ENCODE measurements around the gene NNAT.
A peak's percentile ranks its signal among the peaks of the same experiment; 100 is the strongest.

NNAT gene

DNA sequence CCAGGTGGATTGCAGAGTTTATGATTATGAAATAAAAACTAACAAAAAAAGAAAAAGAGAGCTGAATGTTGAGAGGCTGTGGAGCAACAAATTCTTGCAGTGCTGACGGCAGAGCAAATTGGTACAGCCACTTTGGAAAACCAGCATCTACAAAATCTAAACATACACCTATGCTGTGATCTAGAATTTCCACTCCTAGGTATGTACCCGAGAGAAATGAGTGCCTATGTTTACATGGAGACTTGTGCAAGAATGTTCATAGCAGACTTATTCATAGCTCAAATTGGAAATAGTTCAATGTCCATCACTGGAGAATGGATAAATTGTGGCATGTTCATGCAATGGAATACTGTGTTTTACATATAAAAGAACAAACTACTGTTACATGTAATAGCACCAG is 9.6 kb downstream of the NNAT start:
- TF ChIP-seq, protein P1, sequence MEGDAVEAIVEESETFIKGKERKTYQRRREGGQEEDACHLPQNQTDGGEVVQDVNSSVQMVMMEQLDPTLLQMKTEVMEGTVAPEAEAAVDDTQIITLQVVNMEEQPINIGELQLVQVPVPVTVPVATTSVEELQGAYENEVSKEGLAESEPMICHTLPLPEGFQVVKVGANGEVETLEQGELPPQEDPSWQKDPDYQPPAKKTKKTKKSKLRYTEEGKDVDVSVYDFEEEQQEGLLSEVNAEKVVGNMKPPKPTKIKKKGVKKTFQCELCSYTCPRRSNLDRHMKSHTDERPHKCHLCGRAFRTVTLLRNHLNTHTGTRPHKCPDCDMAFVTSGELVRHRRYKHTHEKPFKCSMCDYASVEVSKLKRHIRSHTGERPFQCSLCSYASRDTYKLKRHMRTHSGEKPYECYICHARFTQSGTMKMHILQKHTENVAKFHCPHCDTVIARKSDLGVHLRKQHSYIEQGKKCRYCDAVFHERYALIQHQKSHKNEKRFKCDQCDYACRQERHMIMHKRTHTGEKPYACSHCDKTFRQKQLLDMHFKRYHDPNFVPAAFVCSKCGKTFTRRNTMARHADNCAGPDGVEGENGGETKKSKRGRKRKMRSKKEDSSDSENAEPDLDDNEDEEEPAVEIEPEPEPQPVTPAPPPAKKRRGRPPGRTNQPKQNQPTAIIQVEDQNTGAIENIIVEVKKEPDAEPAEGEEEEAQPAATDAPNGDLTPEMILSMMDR (IDR thresholded peaks at IDR 0.05; ENCODE audit: borderline replicate concordance, control extremely low read depth, extremely low read depth, insufficient read depth, missing control alignments), result no peak
- DNase-seq (ENCODE audit: low spot score), result no peak
- in situ Hi-C loops (cut with MboI; ENCODE audit: low sequenced_read_pairs, unreplicated experiment), result no loop called here

DNA sequence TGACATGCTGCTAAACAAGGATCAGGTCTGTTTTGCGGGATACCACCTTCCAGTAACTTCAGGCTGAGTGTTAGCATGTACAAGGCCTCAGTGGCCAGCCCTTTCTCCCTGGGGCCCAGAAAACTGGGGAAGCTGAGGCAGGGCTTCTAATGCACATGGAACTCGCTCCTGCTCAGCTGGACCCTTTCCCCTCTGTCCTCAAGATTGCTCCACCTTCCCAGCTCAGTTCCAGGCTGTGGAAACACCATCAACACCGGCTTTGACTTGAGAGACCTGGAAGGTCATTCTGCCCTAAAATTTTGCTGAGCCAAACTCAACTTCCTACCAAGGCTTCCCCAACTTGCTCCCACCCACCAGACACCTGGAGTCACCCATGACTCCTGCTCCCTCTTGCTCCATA is 10.8 kb downstream of the NNAT start:
- in situ Hi-C loops (cut with MboI; ENCODE audit: low sequenced_read_pairs, unreplicated experiment), result no loop called here
- TF ChIP-seq, protein P1 (IDR thresholded peaks at IDR 0.05; ENCODE audit: borderline replicate concordance, control extremely low read depth, extremely low read depth, insufficient read depth, missing control alignments), result no peak

DNA sequence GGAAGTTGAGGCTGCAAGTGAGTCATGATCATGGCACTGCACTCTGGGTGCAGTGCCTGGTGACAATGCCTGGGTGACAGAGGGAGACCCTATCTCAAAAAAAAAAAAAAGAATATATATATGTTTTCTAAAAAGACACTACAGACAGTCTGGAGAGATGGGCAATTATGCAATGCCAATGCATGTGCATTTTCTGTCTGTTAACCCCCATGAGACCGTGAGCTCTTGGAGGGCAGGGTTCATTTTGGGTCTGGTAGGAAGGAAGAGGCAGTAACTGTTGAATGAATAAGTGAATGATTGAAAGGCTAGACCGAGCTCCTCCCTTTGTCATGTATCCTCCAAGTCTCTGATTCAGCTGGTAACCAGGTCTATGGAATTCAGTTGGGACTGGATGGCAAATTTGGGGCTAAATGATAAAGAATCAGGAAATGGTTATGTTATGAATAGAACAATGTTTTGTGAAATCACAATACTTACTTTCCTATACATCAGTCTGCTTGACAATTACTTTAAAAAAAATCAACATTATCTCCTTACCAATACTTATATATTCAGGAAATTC is 12.2 kb downstream of the NNAT start:
- TF ChIP-seq, protein P1 (IDR thresholded peaks at IDR 0.05; ENCODE audit: borderline replicate concordance, control extremely low read depth, extremely low read depth, insufficient read depth, missing control alignments), result no peak
- no peak for DNase-seq (ENCODE audit: low spot score)
- in situ Hi-C loops (cut with MboI; ENCODE audit: low sequenced_read_pairs, unreplicated experiment), result no loop called here

More for the DNA sequence above, 10.8 kb downstream of the NNAT start:
- no peak for DNase-seq (ENCODE audit: low spot score)

DNA sequence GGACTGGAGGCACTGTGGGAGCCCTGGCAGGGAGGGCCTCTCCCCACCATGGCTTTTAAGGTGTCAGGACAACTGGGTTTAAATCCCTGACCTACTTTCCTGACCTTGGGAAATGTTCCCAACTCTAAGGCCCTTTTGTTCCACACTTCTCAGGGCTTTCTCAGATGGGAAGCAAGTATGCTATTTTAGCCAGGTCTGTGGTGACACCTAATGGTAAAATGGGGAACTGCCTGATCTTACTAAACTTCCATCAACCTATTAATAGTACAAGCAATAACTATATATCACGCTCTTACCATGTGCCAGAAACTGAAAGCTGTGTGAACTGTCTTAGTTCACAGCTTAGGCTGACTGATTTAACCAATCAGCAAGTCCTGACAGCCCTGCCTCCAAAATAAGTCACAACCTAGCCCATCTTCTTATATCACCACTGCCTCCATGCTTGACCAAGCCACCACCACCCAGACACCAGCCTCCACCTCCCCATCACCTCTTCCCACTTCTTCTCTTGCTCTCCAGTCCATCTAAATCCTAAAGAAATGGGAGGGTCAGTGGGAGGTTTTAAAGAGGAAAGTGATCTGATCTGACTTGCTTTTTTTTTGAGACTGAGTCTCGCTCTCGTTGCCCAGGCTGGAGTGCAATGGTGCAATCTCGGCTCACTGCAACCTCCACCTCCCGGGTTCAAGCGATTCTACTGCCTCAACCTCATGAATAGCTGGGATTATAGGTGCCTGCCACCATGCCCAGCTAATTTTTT is 13.5 kb downstream of the NNAT start:
- in situ Hi-C loops (cut with MboI; ENCODE audit: low sequenced_read_pairs, unreplicated experiment), result no loop called here
- peak; percentile 79 for DNase-seq (ENCODE audit: low spot score)
- TF ChIP-seq, protein P1 (IDR thresholded peaks at IDR 0.05; ENCODE audit: borderline replicate concordance, control extremely low read depth, extremely low read depth, insufficient read depth, missing control alignments), result peak; percentile 63

DNA sequence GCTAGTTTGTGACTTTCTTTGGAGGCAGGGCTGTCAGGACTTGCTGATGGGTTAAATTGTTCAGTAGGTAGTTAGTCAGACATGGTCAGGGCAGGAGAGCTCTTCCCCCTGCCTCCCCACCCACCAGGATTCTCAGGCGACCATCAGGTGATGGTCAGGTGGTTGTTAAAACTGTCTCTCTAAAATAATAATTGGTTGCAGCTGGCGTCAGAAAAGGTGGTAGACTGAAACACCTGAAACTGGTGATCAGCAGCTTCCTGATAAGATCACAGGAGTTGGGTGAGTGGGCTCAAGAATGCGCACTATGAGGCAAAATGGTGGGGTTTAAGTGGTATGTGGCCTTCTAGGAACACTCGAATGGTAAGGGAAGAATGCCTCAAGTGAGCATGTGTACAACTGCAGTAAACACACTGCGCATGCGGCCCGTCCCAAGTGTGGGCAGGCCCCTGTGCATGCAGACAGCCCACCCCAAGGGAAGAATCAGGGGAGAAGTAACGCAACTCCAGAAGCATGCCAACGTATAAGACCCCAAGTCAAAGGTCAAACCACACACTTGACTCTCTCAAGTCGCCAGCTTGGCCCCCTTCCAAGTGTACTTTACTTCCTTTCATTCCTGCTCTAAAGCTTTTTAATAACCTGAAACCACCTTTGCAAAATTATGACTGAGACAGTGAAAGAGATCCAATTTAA is 14.5 kb downstream of the NNAT start:
- in situ Hi-C loops (cut with MboI; ENCODE audit: low sequenced_read_pairs, unreplicated experiment), result no loop called here
- TF ChIP-seq, protein P1 (IDR thresholded peaks at IDR 0.05; ENCODE audit: borderline replicate concordance, control extremely low read depth, extremely low read depth, insufficient read depth, missing control alignments), result no peak

DNA sequence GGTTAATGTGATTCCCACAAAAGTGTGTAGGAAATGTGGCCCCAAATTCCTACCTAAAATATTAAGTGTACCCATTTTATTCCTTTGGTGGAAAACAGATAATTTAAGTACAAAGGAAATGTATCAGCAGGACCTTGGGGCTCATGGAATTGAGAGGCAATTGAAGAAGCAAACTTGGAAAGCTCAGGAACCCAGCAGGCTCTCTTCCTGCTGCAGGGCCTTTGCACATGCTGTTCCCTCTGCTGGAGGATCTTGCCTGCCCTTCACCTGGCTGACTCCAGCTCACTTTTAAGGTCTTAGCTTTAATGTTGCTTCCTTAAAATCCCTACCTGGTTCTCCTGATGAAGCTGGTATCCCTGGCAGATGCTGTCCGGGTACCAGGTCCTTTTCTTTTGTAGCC is 16.5 kb downstream of the NNAT start:
- no peak for DNase-seq (ENCODE audit: low spot score)
- in situ Hi-C loops (cut with MboI; ENCODE audit: low sequenced_read_pairs, unreplicated experiment), result no loop called here
- TF ChIP-seq, protein P1 (IDR thresholded peaks at IDR 0.05; ENCODE audit: borderline replicate concordance, control extremely low read depth, extremely low read depth, insufficient read depth, missing control alignments), result no peak

More for the DNA sequence above, 14.5 kb downstream of the NNAT start:
- no peak for DNase-seq (ENCODE audit: low spot score)

Data from GM13976 (cell line).